Measurements from ENCODE around the gene FAIM2.

Gene FAIM2

DNA sequence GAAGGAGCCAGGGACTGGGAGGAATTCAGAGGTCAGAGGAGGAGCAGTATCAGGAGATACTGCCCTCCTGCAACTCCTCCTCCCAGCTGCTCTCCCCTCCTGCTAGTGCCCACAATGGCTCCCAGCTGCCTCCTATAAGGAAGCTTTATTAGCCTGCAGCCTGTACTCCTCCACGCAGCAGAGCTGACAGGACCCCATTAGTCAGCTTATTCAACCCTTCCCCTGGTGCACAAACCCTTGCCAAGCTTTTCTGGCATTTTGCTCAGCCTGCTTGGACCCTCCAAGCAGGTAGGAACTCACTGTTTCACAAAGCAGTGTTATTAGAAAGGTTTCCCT, 39.9 kb upstream of the FAIM2 start:
- no peaks in the 10 kb centered on the region for H3K27me3 ChIP-seq
- no peaks in the 10 kb centered on the region for H3K9me3 ChIP-seq
- H3K36me3 ChIP-seq, result no peaks in the 10 kb centered on the region
- no peak for DNase-seq
- no peak overlapping the region for H3K27ac ChIP-seq
- H3K4me1 ChIP-seq, result peaks cover 0 to 10% (median 5%) of the 10 kb centered on the region in 4 donors
- TF ChIP-seq, protein P1, sequence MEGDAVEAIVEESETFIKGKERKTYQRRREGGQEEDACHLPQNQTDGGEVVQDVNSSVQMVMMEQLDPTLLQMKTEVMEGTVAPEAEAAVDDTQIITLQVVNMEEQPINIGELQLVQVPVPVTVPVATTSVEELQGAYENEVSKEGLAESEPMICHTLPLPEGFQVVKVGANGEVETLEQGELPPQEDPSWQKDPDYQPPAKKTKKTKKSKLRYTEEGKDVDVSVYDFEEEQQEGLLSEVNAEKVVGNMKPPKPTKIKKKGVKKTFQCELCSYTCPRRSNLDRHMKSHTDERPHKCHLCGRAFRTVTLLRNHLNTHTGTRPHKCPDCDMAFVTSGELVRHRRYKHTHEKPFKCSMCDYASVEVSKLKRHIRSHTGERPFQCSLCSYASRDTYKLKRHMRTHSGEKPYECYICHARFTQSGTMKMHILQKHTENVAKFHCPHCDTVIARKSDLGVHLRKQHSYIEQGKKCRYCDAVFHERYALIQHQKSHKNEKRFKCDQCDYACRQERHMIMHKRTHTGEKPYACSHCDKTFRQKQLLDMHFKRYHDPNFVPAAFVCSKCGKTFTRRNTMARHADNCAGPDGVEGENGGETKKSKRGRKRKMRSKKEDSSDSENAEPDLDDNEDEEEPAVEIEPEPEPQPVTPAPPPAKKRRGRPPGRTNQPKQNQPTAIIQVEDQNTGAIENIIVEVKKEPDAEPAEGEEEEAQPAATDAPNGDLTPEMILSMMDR (IDR thresholded peaks at IDR 0.05), result no peak
- intact Hi-C loops (cut with DNase I; ENCODE audit: low total_unique reads), result loop anchor here (10.0 kb wide), 1 partner anchor 79 kb away; no protein-coding TSS in a partner anchor
- no peak overlapping the region for H3K4me3 ChIP-seq

DNA sequence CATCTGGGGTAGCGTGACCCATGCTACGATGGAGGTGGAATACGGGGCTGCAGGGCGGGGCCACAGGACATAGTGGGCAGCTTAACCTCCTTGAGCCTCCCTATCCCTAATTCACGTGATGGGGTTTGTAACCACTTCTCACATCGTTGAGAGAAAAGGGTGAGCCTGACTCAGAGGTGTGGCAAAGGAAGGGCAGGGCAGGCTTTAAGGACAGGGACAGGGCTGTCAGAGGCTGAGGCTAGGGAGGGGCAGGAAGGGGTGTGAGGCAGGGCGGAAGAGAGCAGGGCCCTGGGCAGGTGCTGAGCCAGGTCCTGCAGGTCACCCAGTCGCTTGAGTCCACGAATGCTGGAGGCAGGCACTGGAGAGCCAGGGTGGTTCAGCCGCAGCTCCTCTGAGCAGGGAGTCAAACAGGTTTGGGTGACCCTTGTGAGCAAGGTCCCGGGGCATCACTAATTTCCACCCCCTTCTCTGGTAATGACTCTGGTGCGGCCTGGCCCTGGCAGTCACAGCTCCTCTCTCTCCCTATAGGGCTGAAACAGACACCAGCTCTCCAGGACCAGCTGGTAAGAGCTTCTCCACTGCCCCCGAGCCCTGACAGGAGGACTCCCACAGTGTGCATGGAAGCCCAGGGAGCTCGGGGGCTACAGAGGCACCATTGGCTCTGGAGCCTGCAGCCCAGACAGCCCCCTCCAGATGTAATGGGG, 39.4 kb upstream of the FAIM2 start:
- TF ChIP-seq, protein P1 (IDR thresholded peaks at IDR 0.05), result no peak
- no peaks in the 10 kb centered on the region for H3K36me3 ChIP-seq
- H3K27me3 ChIP-seq, result no peaks in the 10 kb centered on the region
- H3K4me3 ChIP-seq, result no peak overlapping the region
- DNase-seq, result no peak
- intact Hi-C loops (cut with DNase I; ENCODE audit: low total_unique reads), result loop anchor here (10.0 kb wide), 1 partner anchor 78 kb away; no protein-coding TSS in a partner anchor
- no peaks in the 10 kb centered on the region for H3K9me3 ChIP-seq
- no peak overlapping the region for H3K27ac ChIP-seq
- peaks cover 0 to 10% (median 5%) of the 10 kb centered on the region in 4 donors for H3K4me1 ChIP-seq

DNA sequence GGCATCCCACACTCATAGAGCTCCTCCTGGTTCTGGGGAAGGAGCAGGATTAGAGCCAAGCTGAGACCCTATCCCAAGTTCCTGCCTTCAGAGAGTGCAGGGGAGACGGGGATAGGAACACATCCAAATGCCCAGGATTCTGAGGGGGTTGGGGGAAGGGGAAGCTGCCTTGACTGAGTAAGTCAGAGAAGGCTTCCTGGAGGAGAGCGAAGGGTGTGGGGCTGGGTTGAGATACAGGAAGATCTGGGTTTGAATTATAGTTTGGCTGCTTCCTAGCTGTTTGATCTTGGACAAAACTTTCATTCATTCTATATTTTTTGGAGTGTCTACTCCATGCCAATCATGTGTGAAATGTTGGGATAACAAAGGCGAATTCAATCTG, 38.8 kb upstream of the FAIM2 start:
- intact Hi-C loops (cut with DNase I; ENCODE audit: low total_unique reads), result loop anchor here (10.0 kb wide), 1 partner anchor 78 kb away; no protein-coding TSS in a partner anchor
- no peaks in the 10 kb centered on the region for H3K36me3 ChIP-seq
- DNase-seq, result no peak
- no peaks in the 10 kb centered on the region for H3K27me3 ChIP-seq
- TF ChIP-seq, protein P1 (IDR thresholded peaks at IDR 0.05), result no peak
- peaks cover 0 to 10% (median 5%) of the 10 kb centered on the region in 4 donors for H3K4me1 ChIP-seq
- no peak overlapping the region for H3K27ac ChIP-seq
- no peak overlapping the region for H3K4me3 ChIP-seq
- H3K9me3 ChIP-seq, result no peaks in the 10 kb centered on the region

DNA sequence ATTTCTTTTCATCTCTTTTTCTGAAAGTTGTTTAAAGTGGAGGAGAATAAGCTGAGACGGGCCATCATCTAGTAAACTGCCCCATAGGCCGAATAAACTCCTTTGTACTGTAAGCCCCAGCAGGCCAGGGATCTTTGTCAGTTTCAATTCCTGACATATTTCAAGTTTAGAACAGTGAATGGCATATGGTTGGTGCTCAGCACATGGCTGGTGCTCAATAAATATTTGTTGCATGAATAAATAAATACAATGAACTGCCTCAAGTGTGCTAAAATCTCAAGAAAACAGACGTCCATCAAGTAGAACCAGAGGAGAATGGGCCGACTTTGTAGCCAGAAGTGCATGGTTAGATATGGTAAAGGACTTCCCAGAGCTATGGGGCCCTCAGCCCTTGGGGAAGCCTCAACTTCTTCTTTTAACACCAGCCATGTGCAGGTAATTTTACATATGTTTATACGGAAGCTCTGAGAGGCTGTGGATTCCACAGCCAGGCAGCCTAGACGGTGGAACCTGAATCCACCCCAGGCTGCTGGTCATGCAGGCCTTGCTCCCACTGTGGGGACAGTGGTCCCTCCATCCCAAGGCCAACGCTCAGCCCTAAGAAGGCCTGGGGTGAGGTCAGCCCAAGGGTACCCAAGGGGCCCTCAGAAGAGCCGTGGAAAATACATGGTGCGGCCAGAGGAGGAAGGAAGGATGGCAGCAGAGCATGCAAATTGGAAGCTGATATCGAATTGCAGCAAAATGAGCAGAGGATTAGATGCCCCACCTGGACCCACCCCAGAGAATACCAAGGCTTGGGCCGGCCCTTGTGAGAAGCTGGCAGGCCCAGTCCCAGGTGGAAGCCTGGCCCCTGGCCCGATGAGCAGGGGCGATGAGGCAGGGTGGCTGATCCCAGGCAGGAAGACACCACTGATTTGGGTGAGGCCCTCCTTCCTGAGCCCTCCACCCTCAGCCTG, 38.1 kb upstream of the FAIM2 start:
- no peaks in the 10 kb centered on the region for H3K27me3 ChIP-seq
- intact Hi-C loops (cut with DNase I; ENCODE audit: low total_unique reads), result loop anchor here (10.0 kb wide), 1 partner anchor 77 kb away; no protein-coding TSS in a partner anchor
- H3K4me1 ChIP-seq, result peaks cover 0 to 10% (median 5%) of the 10 kb centered on the region in 4 donors
- TF ChIP-seq, protein P1 (IDR thresholded peaks at IDR 0.05), result no peak
- no peak for DNase-seq
- H3K9me3 ChIP-seq, result no peaks in the 10 kb centered on the region
- H3K4me3 ChIP-seq, result no peak overlapping the region
- no peaks in the 10 kb centered on the region for H3K36me3 ChIP-seq
- H3K27ac ChIP-seq, result no peak overlapping the region

DNA sequence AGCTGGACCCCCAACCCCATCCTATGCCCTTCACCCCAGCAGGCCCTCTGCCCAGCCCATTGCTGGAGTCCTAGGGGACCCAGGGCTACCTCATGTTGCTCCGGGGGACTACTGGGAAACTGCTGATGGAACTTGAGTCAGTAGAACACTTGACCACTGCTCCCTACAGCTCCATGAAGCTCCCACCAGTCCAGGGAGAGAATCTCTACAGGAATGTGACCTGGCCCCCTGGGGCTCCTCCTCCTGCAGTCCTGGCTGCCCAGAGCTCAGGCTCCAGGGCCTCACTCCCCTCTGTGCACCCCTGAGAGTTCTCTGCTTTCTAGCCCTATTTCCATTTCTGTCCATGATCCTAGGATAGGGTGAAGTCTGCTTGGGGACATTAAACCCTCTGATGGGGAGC, 36.0 kb upstream of the FAIM2 start:
- Histone ChIP-seq H3K4me1 (no peaks in the 10 kb centered on the region), H3K27ac (no peak overlapping the region), H3K4me3 (no peak overlapping the region), H3K27me3 (no peaks in the 10 kb centered on the region), H3K36me3 (no peaks in the 10 kb centered on the region), H3K9me3 (no peaks in the 10 kb centered on the region)
- DNase-seq, result no peak
- TF ChIP-seq, protein P1 (IDR thresholded peaks at IDR 0.05), result no peak
- intact Hi-C loops (cut with DNase I; ENCODE audit: low total_unique reads), result loop anchor here (10.0 kb wide), 1 partner anchor 75 kb away; no protein-coding TSS in a partner anchor

Measured in tibial artery (tissue), 4 donors.